ENCODE data around the gene ATP6V1G2. TPM values are rescaled to one million over a fixed set of nuclear protein-coding genes. Genes with fewer than 3 reads are reported as not detected.
"Not testable (repeated sequence)": the region's sequence is repeated elsewhere in the genome, so short reads cannot be mapped to it uniquely, and the experiment has no call there.

Gene ATP6V1G2
- total and polyA plus RNA-seq, 2 of the 4 experiments (the other 2 are of a cell fraction): 1.4 to 6.5 TPM

- Histone ChIP-seq H2AFZ (replicated peaks; ENCODE audit: low read length, poor library complexity) (peak within 1 kb of the TSS; percentile 83), H3K36me3 (ENCODE audit: control insufficient read depth, insufficient read depth, low read length) (no peaks in the 10 kb centered on the region), H2BK20ac (ENCODE audit: low read depth, low read length) (no peak within 1 kb of the TSS), H3K56ac (ENCODE audit: extremely low read depth, insufficient read depth, low read length) (no peak within 1 kb of the TSS), H3K27ac (ENCODE audit: insufficient read depth, low read length) (no peak within 1 kb of the TSS), H2AK5ac (ENCODE audit: low read depth, low read length) (peak within 1 kb of the TSS; percentile 48; the same call in 1 of the 2 replicates), H3K4me3 (ENCODE audit: insufficient read depth, low read depth, low read length) (peak within 1 kb of the TSS; percentile 70), H3K9ac (ENCODE audit: low read depth, low read length) (peak within 1 kb of the TSS; percentile 33; the same call in 1 of the 2 replicates), H3K79me1 (ENCODE audit: low read depth in 1 of 2, low read length in 2 of 2) (peaks cover 7 to 46% of the 10 kb centered on the region in 2 experiments; a peak in 3 of 4 replicates), H2BK15ac (ENCODE audit: low read depth, low read length) (peak within 1 kb of the TSS; percentile 20; the same call in 1 of the 3 replicates), H3K9me1 (ENCODE audit: insufficient read depth, low read length) (peaks cover 6% of the 10 kb centered on the region), H3K4me2 (ENCODE audit: low read depth, low read length) (peak within 1 kb of the TSS; percentile 91), H3K14ac (replicated peaks; ENCODE audit: low read depth, low read length) (peak within 1 kb of the TSS; percentile 60), H2AK9ac (replicated peaks; ENCODE audit: low read depth, low read length, poor library complexity) (peak within 1 kb of the TSS; percentile 29), H4K91ac (ENCODE audit: insufficient read depth, low read depth, low read length) (no peak within 1 kb of the TSS), H3K4ac (ENCODE audit: low read depth, low read length) (peak within 1 kb of the TSS; percentile 60; the same call in 1 of the 2 replicates), H4K5ac (ENCODE audit: low read depth, low read length) (no peak within 1 kb of the TSS), H4K20me1 (ENCODE audit: insufficient read depth, low read length) (peaks cover 11% of the 10 kb centered on the region; the same call in 1 of the 2 replicates), H3K27me3 (ENCODE audit: control insufficient read depth, insufficient read depth, low read length) (no peaks in the 10 kb centered on the region), H3K23ac (ENCODE audit: low read depth, low read length) (peak within 1 kb of the TSS; percentile 75), H2BK120ac (ENCODE audit: low read depth, low read length) (peak within 1 kb of the TSS; percentile 52; the same call in 1 of the 2 replicates), H3K9me3 (ENCODE audit: control insufficient read depth, insufficient read depth, low read length) (no peaks in the 10 kb centered on the region), H4K8ac (ENCODE audit: low read depth in 2 of 2, low read length in 2 of 2) (no peak within 1 kb of the TSS; a peak in 1 of 4 replicates), H2BK5ac (ENCODE audit: low read depth, low read length, poor library complexity, severe bottlenecking) (no peak within 1 kb of the TSS), H3K18ac (ENCODE audit: low read depth, low read length) (no peak within 1 kb of the TSS), H3K4me1 (ENCODE audit: control insufficient read depth, insufficient read depth, low read length) (peaks cover 3% of the 10 kb centered on the region)
- ChIA-PET CTCF (no interaction called here), POLR2A (ENCODE audit: unreplicated experiment) (no interaction called here)
- TF ChIP-seq MXI1 (IDR thresholded peaks at IDR 0.05; ENCODE audit: borderline replicate concordance, low read depth, low read length) (no peak), BHLHE40 (IDR thresholded peaks at IDR 0.05; ENCODE audit: low read depth, low read length) (no peak), RCOR1 (IDR thresholded peaks at IDR 0.05; ENCODE audit: insufficient replicate concordance, low read length) (no peak)
- DNase-seq: peak; percentile 68
- BruUV-seq (replicated peaks): no TSS peak
- in situ Hi-C loops (cut with MboI; ENCODE audit: low sequenced_read_pairs): no loop called here
- peak; percentile 68 for ATAC-seq (ENCODE audit: low read depth)
- dilution Hi-C loops (cut with HindIII; ENCODE audit: low sequenced_read_pairs, unreplicated experiment): no loop called here
- WGBS, 2 experiments (ENCODE audit: extremely low coverage in 2 of 2, insufficient read length in 1 of 2): 3% methylated on average over 19 of the region's 64 CpGs; no CpG with 5 or more reads in 1 of the 2 experiments
- intact Hi-C loops (cut with micrococcal nuclease): no loop called here
These were observed 48.6 kb downstream of the ATP6V1G2 start, which contains the start of gene MICB for GRCh38 chr6:31497531-31498476. Gene MICB (plus strand): TSS chr6:31498145. CDS start chr6:31498194, 49 bp downstream.

DNA sequence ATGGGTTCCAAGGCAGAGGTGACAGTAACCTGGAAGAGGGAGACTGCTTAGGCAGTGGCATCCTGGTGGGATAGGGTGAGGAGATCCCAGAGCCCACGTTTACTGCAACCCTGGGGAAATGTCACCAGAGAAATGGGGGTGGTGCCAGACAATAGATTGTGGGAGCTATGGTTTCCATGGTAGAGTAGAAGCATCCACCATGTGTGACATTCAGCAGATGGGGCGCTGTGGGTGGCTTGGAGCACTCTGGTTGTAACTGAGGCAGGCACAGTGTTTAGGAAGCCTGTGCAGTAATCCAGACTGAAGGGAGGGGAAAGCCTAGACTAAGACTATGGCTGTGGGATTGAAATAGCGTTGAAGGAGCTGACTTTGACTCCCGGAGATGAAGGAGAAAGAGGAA is 49.6 kb downstream of the ATP6V1G2 start:
- H2BK5ac ChIP-seq (ENCODE audit: low read depth, low read length, poor library complexity, severe bottlenecking); BruUV-seq (replicated peaks); intact Hi-C loops (cut with micrococcal nuclease); H2AFZ ChIP-seq (replicated peaks; ENCODE audit: low read length, poor library complexity); H3K9ac ChIP-seq (ENCODE audit: low read depth, low read length); POLR2A ChIA-PET (ENCODE audit: unreplicated experiment); H4K91ac ChIP-seq (ENCODE audit: insufficient read depth, low read depth, low read length); H3K27ac ChIP-seq (ENCODE audit: insufficient read depth, low read length); H2AK9ac ChIP-seq (replicated peaks; ENCODE audit: low read depth, low read length, poor library complexity); H4K5ac ChIP-seq (ENCODE audit: low read depth, low read length); H3K9me1 ChIP-seq (ENCODE audit: insufficient read depth, low read length); H3K27me3 ChIP-seq (ENCODE audit: control insufficient read depth, insufficient read depth, low read length); H3K4me3 ChIP-seq (ENCODE audit: insufficient read depth, low read depth, low read length); H4K8ac ChIP-seq (ENCODE audit: low read depth in 2 of 2, low read length in 2 of 2); H3K36me3 ChIP-seq (ENCODE audit: control insufficient read depth, insufficient read depth, low read length); ATAC-seq (ENCODE audit: low read depth); H3K9me3 ChIP-seq (ENCODE audit: control insufficient read depth, insufficient read depth, low read length); H3K4me1 ChIP-seq (ENCODE audit: control insufficient read depth, insufficient read depth, low read length); H3K56ac ChIP-seq (ENCODE audit: extremely low read depth, insufficient read depth, low read length); H3K4me2 ChIP-seq (ENCODE audit: low read depth, low read length); H3K18ac ChIP-seq (ENCODE audit: low read depth, low read length); dilution Hi-C loops (cut with HindIII; ENCODE audit: low sequenced_read_pairs, unreplicated experiment); in situ Hi-C loops (cut with MboI; ENCODE audit: low sequenced_read_pairs); DNase-seq: not testable (repeated sequence)
- Histone ChIP-seq H2BK120ac (ENCODE audit: low read depth, low read length) (peak overlapping the region; percentile 61; the same call in 1 of the 2 replicates), H3K4ac (ENCODE audit: low read depth, low read length) (peak overlapping the region; percentile 60), H2BK15ac (ENCODE audit: low read depth, low read length) (peak overlapping the region; percentile 20; the same call in 1 of the 3 replicates), H3K23ac (ENCODE audit: low read depth, low read length) (peak overlapping the region; percentile 59), H3K79me1 (ENCODE audit: low read depth in 1 of 2, low read length in 2 of 2) (peaks cover 7 to 46% of the 10 kb centered on the region in 2 experiments; a peak in 3 of 4 replicates), H2AK5ac (ENCODE audit: low read depth, low read length) (peak overlapping the region; percentile 48; the same call in 1 of the 2 replicates), H4K20me1 (ENCODE audit: insufficient read depth, low read length) (peaks cover 11% of the 10 kb centered on the region; the same call in 1 of the 2 replicates), H3K14ac (replicated peaks; ENCODE audit: low read depth, low read length) (peak overlapping the region; percentile 60), H2BK20ac (ENCODE audit: low read depth, low read length) (peak overlapping the region; percentile 40; the same call in 1 of the 2 replicates)
- CTCF ChIA-PET: interaction anchor here (0.8 kb wide), 1 partner anchor 26 kb away, joined by 7 read pairs; no protein-coding TSS in a partner anchor
- 59% methylated on average over 2 of the region's 4 CpGs; no CpG with 5 or more reads in 1 of the 2 experiments for WGBS, 2 experiments (ENCODE audit: extremely low coverage in 2 of 2, insufficient read length in 1 of 2)
